Transverse colon (tissue), 4 donors: Measurements from ENCODE around the gene SETD1B.
"Not testable (repeated sequence)": the region's sequence is repeated elsewhere in the genome, so short reads cannot be mapped to it uniquely, and the experiment has no call there.

Experiments used
- CTCF ChIP-seq, 5 experiments: fragments of 200-600 bp in 3 of 5; fragments of 450-650 bp in 2 of 5; sonication (generic) in 3 of 5; IDR thresholded peaks; 1 replicate in 2 of 5; 2 replicates in 3 of 5; pipeline ENCODE4 v1.5.1; 2016 to 2017; ENCODE audit warnings: antibody characterized with exemption in 5 of 5, inconsistent platforms in 3 of 5, mild to moderate bottlenecking in 2 of 5, moderate library complexity in 1 of 5
- POLR2A ChIP-seq: fragments of 450-650 bp; IDR thresholded peaks from one replicate; pipeline ENCODE4 v1.6.1; 2016; ENCODE audit warnings: antibody characterized with exemption, mild to moderate bottlenecking, moderate library complexity
- POLR2AphosphoS5 ChIP-seq, 3 donors: sonication (generic); formaldehyde crosslinking; IDR thresholded peaks; one replicate each; pipeline ENCODE4 v1.6.1; 2016; ENCODE audit warnings: antibody characterized with exemption in 3 of 3

- TF ChIP-seq CTCF (IDR thresholded peaks at IDR 0.05); POLR2A; POLR2AphosphoS5 (IDR thresholded peaks at IDR 0.05): not testable (repeated sequence)
Observed at GRCh38 chr12:121758536-121758935, 45.3 kb upstream of the SETD1B start.
